ENCODE data around the gene VPS26B.
"Not testable (repeated sequence)": the region's sequence is repeated elsewhere in the genome, so short reads cannot be mapped to it uniquely, and the experiment has no call there.

Gene VPS26B

GRCh38 chr11:134233729-134234179 is 9.3 kb downstream of the VPS26B start:
- no peak for FAIRE-seq

DNA sequence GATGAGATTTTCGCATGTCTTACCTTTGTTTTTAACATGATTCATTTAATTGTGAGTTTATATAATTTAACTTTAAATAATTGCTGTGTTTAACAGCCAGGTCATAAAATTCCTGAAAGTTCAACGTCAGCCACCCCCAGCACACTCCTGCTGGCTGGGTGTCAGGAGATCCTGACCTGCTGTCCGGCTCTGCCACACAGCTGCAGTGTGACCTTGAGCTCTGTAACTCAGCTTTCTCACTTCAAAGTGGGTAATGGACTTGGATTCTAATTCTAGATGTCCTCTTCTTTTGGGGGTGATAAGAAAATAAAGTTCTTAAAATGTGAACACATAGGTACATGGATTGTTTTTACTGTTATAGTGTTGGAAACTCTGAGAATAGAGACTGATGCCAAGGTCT is 10.9 kb downstream of the VPS26B start:
- no peak for FAIRE-seq

GRCh38 chr11:134236834-134237556 is 12.5 kb downstream of the VPS26B start:
- no peak for FAIRE-seq

DNA sequence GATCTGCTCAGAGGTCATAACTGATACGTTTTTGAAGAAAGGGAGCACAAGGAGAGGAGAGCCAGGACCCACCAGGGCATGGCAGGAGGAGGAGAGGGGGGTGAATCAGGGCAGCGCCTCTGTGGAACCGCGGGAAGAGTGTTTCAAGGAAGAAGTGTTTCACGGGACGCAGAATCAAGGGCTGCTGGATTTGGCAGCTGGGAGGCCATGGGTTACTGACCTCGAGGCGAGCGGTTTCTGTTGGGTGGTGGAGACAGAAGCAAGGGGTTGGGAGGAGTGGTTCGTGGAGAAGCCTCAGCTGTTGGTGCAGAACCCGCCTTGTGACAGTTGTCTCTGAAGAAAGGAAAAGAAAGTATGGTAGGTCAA is 13.1 kb downstream of the VPS26B start:
- no peak for FAIRE-seq

- no peak for FAIRE-seq
These were observed 14.5 kb downstream of the VPS26B start for GRCh38 chr11:134238956-134239355.

DNA sequence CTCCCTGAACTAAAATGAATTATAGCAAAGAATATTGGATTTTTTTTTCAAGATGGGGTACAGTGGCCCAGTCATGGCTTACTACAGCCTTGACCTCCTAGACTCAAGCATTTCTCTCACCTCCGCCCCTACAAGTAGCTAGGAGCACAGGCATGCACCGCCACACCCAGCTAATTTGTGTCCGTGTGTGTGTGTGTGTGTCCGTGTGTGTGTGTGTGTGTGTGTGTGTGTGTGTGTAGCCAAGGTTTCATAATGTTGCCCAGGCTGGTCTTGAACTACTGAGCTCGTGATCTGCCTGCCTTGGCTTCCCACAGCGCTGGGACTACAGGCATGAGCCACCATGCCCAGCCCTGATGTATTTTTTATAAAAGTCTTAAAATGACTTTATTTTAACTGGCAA is 16.1 kb downstream of the VPS26B start:
- no peak for FAIRE-seq

DNA sequence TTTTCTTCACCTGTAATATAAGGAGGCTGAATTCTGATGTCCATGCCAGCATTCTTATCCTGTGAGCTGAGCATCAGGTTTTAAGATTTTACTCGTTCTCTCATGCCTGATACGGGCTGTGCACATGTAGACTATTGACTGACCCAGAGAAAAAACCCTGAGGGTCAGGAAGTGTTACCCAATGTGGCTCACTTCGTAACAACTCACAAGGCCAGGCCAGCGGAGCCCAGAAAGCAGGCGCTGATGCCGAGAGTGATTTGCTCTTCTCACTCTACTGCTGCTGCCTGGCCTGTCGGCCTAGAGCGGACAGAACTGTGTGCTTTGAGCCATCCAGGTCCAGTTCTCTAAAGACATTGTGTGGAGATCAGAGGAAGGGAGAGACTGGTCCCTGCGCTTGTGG is 17.9 kb downstream of the VPS26B start:
- FAIRE-seq = no peak

DNA sequence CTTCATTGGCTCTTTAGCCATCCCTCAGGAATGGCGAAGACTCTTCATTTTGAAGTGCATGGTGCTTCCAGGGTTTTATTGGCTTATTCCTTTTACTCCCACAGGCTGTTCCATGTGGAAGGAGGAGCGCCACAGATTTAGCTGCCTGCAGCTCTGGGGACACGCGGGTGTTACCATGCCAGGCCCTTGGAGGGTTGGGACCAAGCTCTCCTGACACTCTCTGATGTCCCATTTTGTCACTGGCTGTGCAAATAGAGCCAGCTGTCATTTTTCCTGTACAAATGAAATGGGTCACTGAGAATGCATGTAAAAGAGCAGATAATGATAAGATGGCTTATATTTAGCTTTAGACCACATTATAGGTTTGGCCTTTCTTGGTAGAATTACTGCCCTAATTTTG is 19.4 kb downstream of the VPS26B start:
- no peak for FAIRE-seq

- FAIRE-seq = no peak
These were observed 20.1 kb downstream of the VPS26B start for GRCh38 chr11:134244593-134244992.

DNA sequence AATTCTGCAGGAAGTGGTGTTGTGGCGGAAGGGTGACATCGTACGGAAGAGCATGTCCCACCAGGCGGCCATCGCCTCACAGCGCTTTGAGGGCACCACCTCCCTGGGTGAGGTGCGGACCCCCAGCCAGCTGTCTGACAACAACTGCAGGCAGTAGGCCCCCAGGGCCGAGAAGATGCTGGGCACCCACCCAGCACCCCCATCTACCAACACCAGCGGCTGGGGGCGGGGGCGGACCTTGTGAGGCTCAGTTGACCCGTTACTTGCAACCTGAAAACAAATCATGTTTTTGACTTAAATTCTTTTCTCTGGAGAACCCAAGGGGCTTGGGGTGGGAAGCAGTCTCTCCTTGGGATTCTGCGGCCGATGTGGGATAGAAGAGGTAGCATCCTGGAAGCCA is 21.0 kb downstream of the VPS26B start:
- FAIRE-seq = no peak

- no peak for FAIRE-seq
These were observed 21.6 kb downstream of the VPS26B start for GRCh38 chr11:134246100-134246499.

DNA sequence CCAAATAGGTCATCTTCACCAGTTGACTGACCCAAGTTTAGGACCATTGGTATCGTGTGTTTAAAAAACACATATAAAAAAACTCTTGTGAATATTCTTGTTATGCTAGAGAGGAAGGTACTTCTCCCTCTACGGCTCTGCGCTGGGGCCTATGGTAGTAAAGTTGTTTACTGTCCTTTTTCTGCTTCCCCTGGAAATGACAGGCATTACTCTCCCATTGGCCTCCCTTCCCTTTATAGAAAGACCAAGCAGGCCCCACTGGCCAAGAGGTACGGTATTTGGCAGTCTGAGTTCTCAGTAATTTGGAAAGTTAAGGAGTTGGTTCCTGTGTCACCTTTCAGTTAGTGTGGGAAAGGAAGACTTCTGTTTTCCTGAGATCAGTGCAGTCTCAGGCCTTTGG is 22.2 kb downstream of the VPS26B start:
- FAIRE-seq = no peak

DNA sequence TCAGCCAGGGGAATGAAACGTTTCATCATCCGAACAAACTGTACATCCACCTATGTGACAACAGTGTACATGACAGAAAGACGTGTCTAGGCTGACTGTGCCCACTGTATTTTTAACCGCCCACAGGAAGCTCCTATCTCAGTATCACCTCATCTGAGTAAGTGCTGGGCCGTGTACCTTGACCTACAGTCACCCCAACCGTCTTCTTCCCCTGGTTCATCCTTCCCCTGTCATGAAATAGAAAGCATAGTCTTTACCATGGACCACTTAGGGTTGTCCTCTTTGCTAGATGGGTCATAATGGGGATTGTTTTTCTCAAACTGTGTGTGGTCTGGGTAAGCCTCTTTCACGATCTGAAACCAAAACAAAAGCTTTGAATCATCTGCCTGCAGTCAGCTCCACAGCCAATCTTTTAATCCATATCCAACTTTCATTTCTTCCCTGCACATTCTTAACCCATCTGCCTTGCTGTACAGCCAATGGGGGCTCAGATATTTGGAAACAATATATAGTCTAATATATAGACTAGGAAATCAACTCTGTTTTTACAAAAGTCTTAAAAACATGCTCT is 24.5 kb downstream of the VPS26B start:
- no peak for FAIRE-seq

- FAIRE-seq = no peak
These were observed 25.8 kb downstream of the VPS26B start for GRCh38 chr11:134250246-134250645.

GRCh38 chr11:134250675-134251074 is 26.2 kb downstream of the VPS26B start:
- no peak for FAIRE-seq

DNA sequence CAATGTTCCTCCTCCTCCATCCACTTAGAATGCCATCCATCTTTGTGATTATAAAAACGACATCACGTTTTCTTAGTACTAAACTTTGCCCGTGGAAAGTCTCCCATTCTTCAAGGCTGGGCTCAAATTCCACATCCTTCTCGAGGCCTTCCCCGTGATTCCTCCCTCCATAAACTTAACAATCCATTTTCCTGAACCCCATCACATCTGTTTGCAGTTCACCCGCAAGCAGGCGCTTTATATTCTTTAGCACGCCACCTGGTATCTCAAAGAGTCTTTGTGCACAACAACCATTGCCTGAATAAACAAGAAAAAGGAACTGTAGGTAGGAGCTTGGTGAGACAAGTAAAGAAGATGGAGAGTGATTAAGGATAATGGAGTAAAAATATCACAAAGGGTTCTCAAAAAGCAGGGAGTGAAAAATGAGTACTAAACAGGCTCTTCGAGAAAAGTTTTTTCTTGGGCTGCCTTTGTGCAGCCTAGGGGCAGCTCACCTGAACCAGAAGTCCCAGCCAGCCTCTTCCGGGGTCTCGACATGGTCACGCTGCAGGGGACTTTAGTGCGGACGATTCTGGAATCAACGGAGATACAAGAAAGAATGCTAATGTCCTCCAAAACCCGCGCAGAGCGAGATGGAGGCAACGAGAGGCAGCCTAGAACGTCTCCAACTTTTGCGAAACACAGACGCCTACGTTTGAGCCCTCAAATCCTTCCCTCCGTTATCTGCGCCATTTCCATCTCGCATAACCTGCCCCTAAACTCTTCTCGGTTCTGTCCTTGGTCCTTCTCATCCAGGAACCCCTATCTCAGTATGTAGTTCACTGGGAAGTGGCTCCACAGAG is 28.1 kb downstream of the VPS26B start:
- no peak for FAIRE-seq

GRCh38 chr11:134253188-134253993 is 28.9 kb downstream of the VPS26B start, which contains the start of the genes ACAD8 and THYN1:
TSS of gene ACAD8 (plus strand) at chr11:134253568. CDS start at chr11:134253601, 33 bp downstream.
TSS of gene THYN1 (minus strand) at chr11:134253352. CDS start at chr11:134252882, 470 bp downstream.
- FAIRE-seq = peak; percentile 56

DNA sequence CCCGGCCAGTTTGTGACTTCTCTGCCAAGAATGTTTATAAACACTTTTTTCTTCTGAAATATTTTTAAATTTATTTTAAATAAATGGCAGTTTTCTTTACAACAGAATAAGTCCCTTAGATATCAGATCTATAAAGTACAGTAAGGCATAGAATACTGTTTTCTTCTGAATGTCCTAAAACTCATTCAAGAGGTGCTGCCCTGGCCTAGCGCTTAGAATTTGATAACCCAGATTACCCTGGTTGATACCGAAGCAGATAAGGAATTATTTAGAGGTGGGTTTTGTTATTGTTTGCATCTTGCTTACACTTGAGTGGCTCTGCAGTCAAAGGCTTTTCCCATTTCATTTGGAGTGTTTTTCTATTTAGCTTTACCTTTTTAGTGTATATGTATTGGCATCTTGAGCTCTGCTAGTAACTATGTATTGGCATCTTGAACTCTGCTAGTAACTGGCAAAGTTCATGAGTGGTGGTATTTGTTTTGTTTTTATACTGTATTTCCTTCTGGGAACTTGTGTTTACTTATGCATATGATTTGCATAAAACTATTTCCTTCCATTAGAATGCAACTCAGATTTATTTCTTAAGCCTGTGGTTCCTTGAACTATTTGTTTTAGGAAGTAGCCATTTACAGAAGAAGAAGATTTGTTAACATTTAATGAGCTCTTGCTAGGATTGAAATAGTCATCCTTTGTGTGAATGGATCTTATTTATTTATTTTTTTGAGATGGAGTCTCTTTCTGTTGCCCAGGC is 30.1 kb downstream of the VPS26B start:
- no peak for FAIRE-seq

DNA sequence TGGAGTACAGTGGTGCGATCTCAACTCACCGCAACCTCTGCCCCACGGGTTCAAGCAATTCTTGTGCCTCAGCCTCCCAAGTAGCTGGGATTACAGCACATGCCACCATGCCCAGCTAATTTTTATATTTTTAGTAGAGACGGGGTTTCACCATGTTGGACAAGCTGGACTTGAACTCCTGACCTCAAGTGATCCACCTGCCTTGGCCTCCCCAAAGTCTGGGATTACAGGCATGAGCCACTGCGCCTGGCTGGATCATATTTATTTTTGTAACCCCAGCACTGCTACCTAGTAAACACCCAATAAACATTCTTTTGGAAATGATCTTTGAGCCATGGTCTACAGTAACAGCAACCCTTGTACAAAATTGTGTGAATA is 30.7 kb downstream of the VPS26B start:
- not testable (repeated sequence) for FAIRE-seq

- no peak for FAIRE-seq
These were observed 32.6 kb downstream of the VPS26B start for GRCh38 chr11:134257101-134257500.

GRCh38 chr11:134258577-134258976 is 34.1 kb downstream of the VPS26B start:
- no peak for FAIRE-seq

DNA sequence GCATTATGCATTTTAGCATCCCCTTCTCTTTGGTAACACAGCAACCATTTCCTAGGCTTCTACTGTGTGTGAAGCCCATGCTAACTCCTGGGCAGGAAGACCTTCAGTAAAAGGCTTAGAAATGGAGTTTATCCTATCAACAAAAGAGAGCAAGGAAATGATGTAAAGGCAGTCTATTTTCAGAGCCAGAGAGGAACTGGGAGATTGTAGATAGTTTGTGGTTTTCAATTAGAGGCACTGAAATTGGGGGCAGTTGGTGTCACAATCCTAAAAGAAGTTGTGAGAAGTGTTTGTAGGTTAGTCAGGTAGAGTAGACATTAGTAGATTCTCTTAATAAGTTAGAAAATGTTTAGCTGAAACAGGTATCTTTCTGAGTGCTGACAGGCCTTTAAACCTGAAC is 36.0 kb downstream of the VPS26B start:
- FAIRE-seq = no peak
